ENCODE results near the gene MASP1. TPM values are rescaled to one million over a fixed set of nuclear protein-coding genes. Genes with fewer than 3 reads are reported as not detected.

Gene MASP1
- total and polyA plus RNA-seq, 2 experiments from 2014 or later: 1.6 to 3.0 TPM

DNA sequence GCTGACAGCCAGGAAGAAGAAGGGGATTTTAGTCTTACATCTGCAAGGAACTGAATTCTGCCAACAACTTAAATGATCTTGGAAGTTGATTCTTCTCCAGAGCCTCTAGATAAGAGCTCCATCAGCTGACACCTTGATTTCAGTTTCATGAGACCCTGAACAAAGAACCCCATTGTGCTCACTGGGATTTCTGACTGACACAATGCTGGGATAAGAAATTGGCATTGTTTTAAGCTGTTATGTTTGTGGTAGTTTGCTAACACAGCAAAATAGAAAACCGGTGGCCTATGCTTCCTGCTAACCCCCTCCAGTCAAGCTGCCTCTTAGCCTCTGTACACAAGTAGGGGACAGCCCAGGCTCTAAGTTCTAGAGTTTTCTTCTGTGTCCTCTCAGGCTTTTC, 36.2 kb downstream of the MASP1 start (continued):
- TF ChIP-seq REST (IDR thresholded peaks at IDR 0.05; ENCODE audit: unreplicated experiment): no peak
- TF ChIP-seq EZH2 (IDR thresholded peaks at IDR 0.05; ENCODE audit: low read depth, unreplicated experiment): no peak
- no peak for TF ChIP-seq CTCF (conservative IDR thresholded peaks at IDR 0.05; ENCODE audit: low read depth in 2 of 2)

DNA sequence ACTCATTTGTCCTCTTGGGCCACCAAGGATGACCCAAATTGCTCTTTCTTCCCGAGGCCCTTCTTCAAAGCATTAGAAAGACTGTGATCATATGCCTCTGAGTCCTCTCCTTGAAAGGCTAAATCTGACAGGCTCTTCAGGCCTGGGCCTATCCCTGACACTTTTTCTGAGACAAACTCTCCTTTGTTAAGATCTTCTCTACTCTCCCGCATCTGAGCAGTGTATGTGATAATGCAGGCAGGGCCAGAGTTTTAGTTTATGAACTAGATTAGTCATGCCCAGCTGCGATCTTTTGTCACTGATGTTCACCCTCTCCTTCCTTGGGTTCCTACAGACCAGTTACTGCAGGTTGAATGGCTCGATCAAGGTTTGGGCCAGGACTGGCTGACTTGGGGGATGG, 39.2 kb downstream of the MASP1 start:
- no peak overlapping the region for H3K4me3 Mint-ChIP-seq
- H3K36me3 Mint-ChIP-seq (ENCODE audit: low read depth): no peaks in the 10 kb centered on the region
- Histone ChIP-seq H3K27ac (ENCODE audit: low read depth) (no peak overlapping the region), H3K4me3 (no peak overlapping the region), H3K36me3 (ENCODE audit: insufficient read depth) (no peaks in the 10 kb centered on the region), H3K4me2 (no peak overlapping the region), H3K9me2 (ENCODE audit: insufficient read depth) (peaks cover 13% of the 10 kb centered on the region), H3F3A (replicated peaks; ENCODE audit: low read depth) (no peaks in the 10 kb centered on the region), H3K27me3 (ENCODE audit: insufficient read depth) (no peaks in the 10 kb centered on the region), H2AFZ (0 out of 2 replicates have a peak overlapping the region, but pooled peaks have one; percentile 59), H4K20me1 (replicated peaks; ENCODE audit: insufficient read depth) (no peaks in the 10 kb centered on the region), H3K79me2 (replicated peaks; ENCODE audit: insufficient read depth) (no peaks in the 10 kb centered on the region), H3K4me1 (ENCODE audit: insufficient read depth) (no peaks in the 10 kb centered on the region)
- H3K27me3 Mint-ChIP-seq (ENCODE audit: insufficient read depth, low read depth, poor library complexity): peaks cover 2% of the 10 kb centered on the region
- H3K27ac Mint-ChIP-seq: no peak overlapping the region
- no peak for DNase-seq (ENCODE audit: low spot score)
- peaks cover 4% of the 10 kb centered on the region for H3K4me1 Mint-ChIP-seq
- no peak for ATAC-seq
- 0 out of 3 replicates have a peak, but pooled peaks cover 3% of the 10 kb centered on the region for H3K9me3 Mint-ChIP-seq
- TF ChIP-seq CTCF (conservative IDR thresholded peaks at IDR 0.05; ENCODE audit: low read depth in 2 of 2) (no peak), NANOG (IDR thresholded peaks at IDR 0.05; ENCODE audit: borderline replicate concordance) (no peak), REST (IDR thresholded peaks at IDR 0.05; ENCODE audit: unreplicated experiment) (no peak)
- TF ChIP-seq, protein P1, sequence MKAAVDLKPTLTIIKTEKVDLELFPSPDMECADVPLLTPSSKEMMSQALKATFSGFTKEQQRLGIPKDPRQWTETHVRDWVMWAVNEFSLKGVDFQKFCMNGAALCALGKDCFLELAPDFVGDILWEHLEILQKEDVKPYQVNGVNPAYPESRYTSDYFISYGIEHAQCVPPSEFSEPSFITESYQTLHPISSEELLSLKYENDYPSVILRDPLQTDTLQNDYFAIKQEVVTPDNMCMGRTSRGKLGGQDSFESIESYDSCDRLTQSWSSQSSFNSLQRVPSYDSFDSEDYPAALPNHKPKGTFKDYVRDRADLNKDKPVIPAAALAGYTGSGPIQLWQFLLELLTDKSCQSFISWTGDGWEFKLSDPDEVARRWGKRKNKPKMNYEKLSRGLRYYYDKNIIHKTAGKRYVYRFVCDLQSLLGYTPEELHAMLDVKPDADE (IDR thresholded peaks at IDR 0.05): no peak
